ENCODE results near the gene KLK5.

DNA sequence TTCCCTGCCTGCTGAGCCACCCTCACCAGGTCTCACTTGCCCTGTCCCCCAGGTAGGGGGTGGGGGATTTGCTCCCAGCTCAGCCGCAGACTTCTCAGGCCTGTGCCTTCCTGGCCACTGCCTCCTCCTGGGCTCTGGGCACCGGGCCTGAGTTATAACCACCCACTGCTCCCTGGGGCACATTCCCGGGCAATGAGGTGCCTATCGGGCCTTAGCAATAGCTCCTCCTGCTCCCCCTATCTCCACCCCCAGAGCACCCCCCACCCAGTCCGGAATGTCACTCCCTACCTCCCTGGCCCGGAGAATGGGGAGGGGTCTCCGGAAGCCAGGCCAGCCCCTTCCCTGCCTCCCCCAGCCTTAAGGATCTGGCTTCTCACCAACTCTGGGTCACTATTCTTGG lies at the start of gene KLK5:
- TF ChIP-seq ARNT (IDR thresholded peaks at IDR 0.05), result no peak
- TF ChIP-seq TBX3 (IDR thresholded peaks at IDR 0.05; ENCODE audit: borderline replicate concordance), result no peak
- TF ChIP-seq, protein P1, sequence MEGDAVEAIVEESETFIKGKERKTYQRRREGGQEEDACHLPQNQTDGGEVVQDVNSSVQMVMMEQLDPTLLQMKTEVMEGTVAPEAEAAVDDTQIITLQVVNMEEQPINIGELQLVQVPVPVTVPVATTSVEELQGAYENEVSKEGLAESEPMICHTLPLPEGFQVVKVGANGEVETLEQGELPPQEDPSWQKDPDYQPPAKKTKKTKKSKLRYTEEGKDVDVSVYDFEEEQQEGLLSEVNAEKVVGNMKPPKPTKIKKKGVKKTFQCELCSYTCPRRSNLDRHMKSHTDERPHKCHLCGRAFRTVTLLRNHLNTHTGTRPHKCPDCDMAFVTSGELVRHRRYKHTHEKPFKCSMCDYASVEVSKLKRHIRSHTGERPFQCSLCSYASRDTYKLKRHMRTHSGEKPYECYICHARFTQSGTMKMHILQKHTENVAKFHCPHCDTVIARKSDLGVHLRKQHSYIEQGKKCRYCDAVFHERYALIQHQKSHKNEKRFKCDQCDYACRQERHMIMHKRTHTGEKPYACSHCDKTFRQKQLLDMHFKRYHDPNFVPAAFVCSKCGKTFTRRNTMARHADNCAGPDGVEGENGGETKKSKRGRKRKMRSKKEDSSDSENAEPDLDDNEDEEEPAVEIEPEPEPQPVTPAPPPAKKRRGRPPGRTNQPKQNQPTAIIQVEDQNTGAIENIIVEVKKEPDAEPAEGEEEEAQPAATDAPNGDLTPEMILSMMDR (CRISPR knock-in tag; IDR thresholded peaks at IDR 0.05), result no peak
- TF ChIP-seq TP53 (CRISPR knock-in tag; conservative IDR thresholded peaks at IDR 0.05), result no peak
- no peak for TF ChIP-seq SKI (IDR thresholded peaks at IDR 0.05; ENCODE audit: partially characterized antibody)
- no peak for TF ChIP-seq ZNF670 (CRISPR knock-in tag; IDR thresholded peaks at IDR 0.05; ENCODE audit: borderline replicate concordance)
- no peak for TF ChIP-seq MYNN (CRISPR knock-in tag; IDR thresholded peaks at IDR 0.05; ENCODE audit: low read depth)
- no peak for TF ChIP-seq ZNF558 (CRISPR knock-in tag; IDR thresholded peaks at IDR 0.05; ENCODE audit: borderline replicate concordance)
